Keratinocyte (primary cell): Measurements from ENCODE around the gene CCDC7. TPM values are rescaled to one million over a fixed set of nuclear protein-coding genes. Genes with fewer than 3 reads are reported as not detected.
"Not testable (repeated sequence)": the region's sequence is repeated elsewhere in the genome, so short reads cannot be mapped to it uniquely, and the experiment has no call there.

ENCODE experiments used
- DNase-seq: peaks from one replicate; pipeline ENCODE4 v3.0.0-alpha.2; 2011; ENCODE audit warnings: low read depth, missing footprints, low spot score
- FAIRE-seq: peaks from 2 replicates; lab custom pipeline; 2011; peaks lifted over from hg19 to GRCh38; lab: Jason Lieb, UNC
- H2AFZ ChIP-seq: 2 replicates; pipeline ENCODE4 v1.6.0; 2012; ENCODE audit warnings: low read length, control low read depth, inconsistent platforms; ENCODE audit not compliant: control insufficient read depth
- H3K27ac ChIP-seq: 2 replicates; pipeline ENCODE4 v1.5.1; 2011; ENCODE audit warnings: low read length; ENCODE audit not compliant: control insufficient read depth, insufficient read depth
- H3K27me3 ChIP-seq: 3 replicates; pipeline ENCODE4 v1.6.0; 2011; ENCODE audit warnings: low read length; ENCODE audit not compliant: control insufficient read depth, insufficient read depth; ENCODE audit errors: extremely low read depth
- H3K36me3 ChIP-seq, 2 experiments: 2 replicates in 1 of 2; 3 replicates in 1 of 2; pipeline ENCODE4 v1.5.1; 2011; ENCODE audit warnings: low read length in 2 of 2, mild to moderate bottlenecking in 1 of 2; ENCODE audit not compliant: control insufficient read depth in 2 of 2, insufficient read depth in 2 of 2; ENCODE audit errors: extremely low read depth in 1 of 2
- H3K4me1 ChIP-seq: 3 replicates; pipeline ENCODE4 v1.5.1; 2011; ENCODE audit warnings: low read length; ENCODE audit not compliant: control insufficient read depth, insufficient read depth; ENCODE audit errors: extremely low read depth
- H3K4me2 ChIP-seq: 3 replicates; pipeline ENCODE4 v1.6.0; 2011; ENCODE audit warnings: low read depth, low read length; ENCODE audit not compliant: control insufficient read depth, insufficient read depth; ENCODE audit errors: extremely low read depth
- H3K4me3 ChIP-seq, 3 experiments: fragments of 200-600 bp in 1 of 3; sonication (generic) in 1 of 3; 2 replicates in 2 of 3; 3 replicates in 1 of 3; pipeline ENCODE4 v1.5.1; 2011 to 2016; ENCODE audit warnings: low read length in 3 of 3, mild to moderate bottlenecking in 3 of 3, control low read depth in 2 of 3, inconsistent platforms in 1 of 3, low read depth in 1 of 3, mixed read lengths in 1 of 3, mixed run types in 1 of 3, moderate library complexity in 1 of 3; ENCODE audit not compliant: control insufficient read depth in 2 of 3, insufficient read depth in 2 of 3; ENCODE audit errors: extremely low read depth in 1 of 3
- H3K79me2 ChIP-seq: 2 replicates; pipeline ENCODE4 v1.6.0; 2012; ENCODE audit warnings: low read length; ENCODE audit not compliant: control insufficient read depth, insufficient read depth
- H3K9ac ChIP-seq: 3 replicates; pipeline ENCODE4 v1.6.0; 2011; ENCODE audit warnings: low read length; ENCODE audit not compliant: control insufficient read depth, insufficient read depth; ENCODE audit errors: extremely low read depth
- H3K9me1 ChIP-seq: 3 replicates; pipeline ENCODE4 v1.6.0; 2011; ENCODE audit warnings: low read length; ENCODE audit not compliant: control insufficient read depth, insufficient read depth; ENCODE audit errors: extremely low read depth
- H3K9me3 ChIP-seq: 2 replicates; pipeline ENCODE4 v1.5.1; 2012; ENCODE audit warnings: low read depth, low read length; ENCODE audit not compliant: control insufficient read depth
- H4K20me1 ChIP-seq: 3 replicates; pipeline ENCODE4 v1.6.0; 2011; ENCODE audit warnings: low read length; ENCODE audit not compliant: control insufficient read depth, insufficient read depth; ENCODE audit errors: extremely low read depth
- CTCF ChIP-seq, 3 experiments: IDR thresholded peaks in 1 of 3; conservative IDR thresholded peaks in 1 of 3; optimal IDR thresholded peaks in 1 of 3; 2 replicates in 2 of 3; 3 replicates in 1 of 3; pipeline versions ENCODE3 to v1.5.1; 2011; ENCODE audit warnings: low read length in 3 of 3, mild to moderate bottlenecking in 3 of 3, moderate library complexity in 2 of 3, control low read depth in 1 of 3, inconsistent platforms in 1 of 3; ENCODE audit not compliant: insufficient read depth in 2 of 3; ENCODE audit errors: extremely low read depth in 1 of 3
- EZH2 ChIP-seq: IDR thresholded peaks from one replicate; pipeline ENCODE4 v1.6.1; 2012; ENCODE audit warnings: inconsistent platforms, mild to moderate bottlenecking, low read length, moderate library complexity
- dilution Hi-C: fragments of 300-500 bp; cut with MboI; formaldehyde crosslinking; loops from one replicate; pipeline ENCODE4 v1.7.0; 2020; ENCODE audit warnings: low sequenced_read_pairs; ENCODE audit not compliant: extremely low pct_ligation_motif_present
- polyA plus RNA-seq, 5 experiments: library from polyadenylated mRNA; depleted of rRNA in 3 of 5; stranded (reverse) in 3 of 5; stranded (forward) in 1 of 5; unstranded in 1 of 5; fragments of >200 nt; gene quantifications; 1 replicate in 1 of 5; 2 replicates in 3 of 5; 3 replicates in 1 of 5; pipeline versions ENCODE4 v1.2.1 to v1.2.3, GENCODE V29; 2011 to 2012; ENCODE audit warnings: missing spikeins in 2 of 5, low read depth in 1 of 5, low replicate concordance in 1 of 5

Gene CCDC7
- polyA plus RNA-seq, 1 donor (not counting 4 experiments of a cell fraction or from before 2014, with no cell fraction given), result 1.1 TPM

- Histone ChIP-seq H2AFZ (no peak overlapping the region), H3K9ac (no peak overlapping the region), H3K4me3 (no peak overlapping the region), H3K27ac (no peak overlapping the region), H3K4me2 (no peak overlapping the region), H3K36me3 (peaks cover 21 to 35% of the 10 kb centered on the region in 2 experiments), H3K9me3 (no peaks in the 10 kb centered on the region), H3K79me2 (peaks cover 57% of the 10 kb centered on the region), H3K27me3 (no peaks in the 10 kb centered on the region), H3K9me1 (no peaks in the 10 kb centered on the region), H4K20me1 (peaks cover 9% of the 10 kb centered on the region), H3K4me1 (no peaks in the 10 kb centered on the region)
- DNase-seq, result no peak
- FAIRE-seq, result peak; percentile 34
- dilution Hi-C loops, result no loop called here
- TF ChIP-seq EZH2, result no peak
- no peak for TF ChIP-seq CTCF (optimal IDR thresholded peaks at IDR 0.05 in 1 of 3, IDR thresholded peaks at IDR 0.05 in 1 of 3, conservative IDR thresholded peaks at IDR 0.05 in 1 of 3; ENCODE audit: extremely low read depth in 1 of 3, insufficient read depth in 2 of 3, low read length in 3 of 3)
These were observed 465.5 kb downstream of the CCDC7 start for GRCh38 chr10:32911285-32912016.

GRCh38 chr10:32917817-32918216, 471.9 kb downstream of the CCDC7 start:
- H3K9me3 ChIP-seq, H3K4me3 ChIP-seq, H3K9ac ChIP-seq, FAIRE-seq, H3K9me1 ChIP-seq, H3K27ac ChIP-seq, H4K20me1 ChIP-seq, H3K27me3 ChIP-seq, dilution Hi-C loops, H3K4me2 ChIP-seq, H3K4me1 ChIP-seq, H2AFZ ChIP-seq, DNase-seq: not testable (repeated sequence)
- Histone ChIP-seq H3K36me3 (peaks cover 12 to 24% of the 10 kb centered on the region in 2 experiments), H3K79me2 (peaks cover 71% of the 10 kb centered on the region)
